ENCODE data around the gene IGFBP6. TPM values are rescaled to one million over a fixed set of nuclear protein-coding genes. Genes with fewer than 3 reads are reported as not detected.
"Not testable (repeated sequence)": the region's sequence is repeated elsewhere in the genome, so short reads cannot be mapped to it uniquely, and the experiment has no call there.

IGFBP6 gene
- total and polyA plus RNA-seq, 4 donors = 1.6 to 17.6 (median 12.0) TPM

GRCh38 chr12:53094394-53094787 lies 3.1 kb upstream of the IGFBP6 start:
- H3K4me3 ChIP-seq (ENCODE audit: low read depth in 1 of 3, low read length in 3 of 3) = no peak overlapping the region
- no peaks in the 10 kb centered on the region for H3K36me3 ChIP-seq (ENCODE audit: control insufficient read depth in 4 of 4, insufficient read depth in 3 of 4, low read depth in 1 of 4, low read length in 3 of 4)
- H3K4me1 ChIP-seq (ENCODE audit: control insufficient read depth in 4 of 4, insufficient read depth in 4 of 4, low read length in 3 of 4) = peaks cover 5 to 19% (median 11%) of the 10 kb centered on the region in 4 donors
- no peak overlapping the region for H3K9ac ChIP-seq (ENCODE audit: low read depth in 1 of 2, low read length in 2 of 2)
- DNase-seq (ENCODE audit: low spot score) = no peak
- H3K27ac ChIP-seq (ENCODE audit: low read depth in 1 of 2, low read length in 2 of 2) = peak overlapping the region; percentile 53 to 67
- no peaks in the 10 kb centered on the region for H3K27me3 ChIP-seq (ENCODE audit: control insufficient read depth in 4 of 4, insufficient read depth in 4 of 4, low read length in 3 of 4)
- no peak for TF ChIP-seq TAF1 (conservative IDR thresholded peaks at IDR 0.05)
- TF ChIP-seq CTCF (IDR thresholded peaks at IDR 0.05; ENCODE audit: low read depth, low read length, missing input control) = no peak
- TF ChIP-seq FOXA2 (IDR thresholded peaks at IDR 0.05) = no peak
- no peak for TF ChIP-seq ZBTB33 (IDR thresholded peaks at IDR 0.05)
- no peak for TF ChIP-seq MAX (IDR thresholded peaks at IDR 0.05)
- TF ChIP-seq RXRA (IDR thresholded peaks at IDR 0.05) = no peak
- no peak for TF ChIP-seq FOXA1 (IDR thresholded peaks at IDR 0.05)
- no peak for TF ChIP-seq EGR1 (IDR thresholded peaks at IDR 0.05; ENCODE audit: low read depth in 2 of 2)
- TF ChIP-seq JUND (IDR thresholded peaks at IDR 0.05) = no peak
- TF ChIP-seq REST (IDR thresholded peaks at IDR 0.05) = no peak
- no peak for TF ChIP-seq HNF4G (IDR thresholded peaks at IDR 0.05)
- no peak for TF ChIP-seq HNF4A (conservative IDR thresholded peaks at IDR 0.05)
- TF ChIP-seq NR2F2 (IDR thresholded peaks at IDR 0.05) = no peak
- no peak for TF ChIP-seq ATF3 (IDR thresholded peaks at IDR 0.05)
- TF ChIP-seq GABPA (IDR thresholded peaks at IDR 0.05 in 1 of 2, conservative IDR thresholded peaks at IDR 0.05 in 1 of 2) = no peak
- no peak for TF ChIP-seq RAD21 (IDR thresholded peaks at IDR 0.05)
- TF ChIP-seq SP1 (IDR thresholded peaks at IDR 0.05) = no peak
- no peak for TF ChIP-seq YY1 (IDR thresholded peaks at IDR 0.05)
- WGBS = 87% methylated on average over 6 of the region's 6 CpGs
- no peaks in the 10 kb centered on the region for H3K9me3 ChIP-seq (ENCODE audit: control insufficient read depth in 4 of 4, low read length in 3 of 4)

- not testable (repeated sequence) for H3K27me3 ChIP-seq (ENCODE audit: control insufficient read depth in 4 of 4, insufficient read depth in 4 of 4, low read length in 3 of 4); H3K4me3 ChIP-seq (ENCODE audit: low read depth in 1 of 3, low read length in 3 of 3); H3K27ac ChIP-seq (ENCODE audit: low read depth in 1 of 2, low read length in 2 of 2); H3K9me3 ChIP-seq (ENCODE audit: control insufficient read depth in 4 of 4, low read length in 3 of 4); DNase-seq (ENCODE audit: low spot score); H3K9ac ChIP-seq (ENCODE audit: low read depth in 1 of 2, low read length in 2 of 2); H3K36me3 ChIP-seq (ENCODE audit: control insufficient read depth in 4 of 4, insufficient read depth in 3 of 4, low read depth in 1 of 4, low read length in 3 of 4)
- 94% methylated on average over 5 of the region's 5 CpGs for WGBS
- peaks cover 5 to 19% (median 11%) of the 10 kb centered on the region in 4 donors for H3K4me1 ChIP-seq (ENCODE audit: control insufficient read depth in 4 of 4, insufficient read depth in 4 of 4, low read length in 3 of 4)
These were observed 2.5 kb upstream of the IGFBP6 start for GRCh38 chr12:53094796-53095595.

- H3K27ac ChIP-seq (ENCODE audit: low read depth in 1 of 2, low read length in 2 of 2); DNase-seq (ENCODE audit: low spot score): not testable (repeated sequence)
These were observed 1.9 kb upstream of the IGFBP6 start for GRCh38 chr12:53095596-53095895.

More at GRCh38 chr12:53095596-53095895, 1.9 kb upstream of the IGFBP6 start:
- 97% methylated on average over 3 of the region's 3 CpGs for WGBS
- H3K9ac ChIP-seq (ENCODE audit: low read depth in 1 of 2, low read length in 2 of 2); H3K36me3 ChIP-seq (ENCODE audit: control insufficient read depth in 4 of 4, insufficient read depth in 3 of 4, low read depth in 1 of 4, low read length in 3 of 4); H3K4me3 ChIP-seq (ENCODE audit: low read depth in 1 of 3, low read length in 3 of 3); H3K9me3 ChIP-seq (ENCODE audit: control insufficient read depth in 4 of 4, low read length in 3 of 4); H3K27me3 ChIP-seq (ENCODE audit: control insufficient read depth in 4 of 4, insufficient read depth in 4 of 4, low read length in 3 of 4): not testable (repeated sequence)
- peaks cover 5 to 19% (median 11%) of the 10 kb centered on the region in 4 donors for H3K4me1 ChIP-seq (ENCODE audit: control insufficient read depth in 4 of 4, insufficient read depth in 4 of 4, low read length in 3 of 4)

All from liver (tissue), 9 donors.